GM12878 (cell line): Measurements from ENCODE around the gene CACNA2D1. TPM values are rescaled to one million over a fixed set of nuclear protein-coding genes. Genes with fewer than 3 reads are reported as not detected.

Experiments used
- CHD2 ChIP-seq: IDR thresholded peaks from 2 replicates; pipeline ENCODE4 v1.6.1; 2011; ENCODE audit warnings: low read depth, low read length, improper control_type of control experiment, borderline replicate concordance
- CREM ChIP-seq: IDR thresholded peaks from 2 replicates; pipeline ENCODE4 v1.6.1; 2014; ENCODE audit warnings: antibody characterized with exemption, low read depth
- E2F8 ChIP-seq: fragments of 450-650 bp; IDR thresholded peaks from 2 replicates; pipeline ENCODE4 v1.6.1; 2018; ENCODE audit warnings: mild to moderate bottlenecking, low read depth, moderate library complexity; ENCODE audit not compliant: partially characterized antibody
- ELK1 ChIP-seq: IDR thresholded peaks from 2 replicates; pipeline ENCODE4 v1.6.1; 2012; ENCODE audit warnings: low read depth, low read length, improper control_type of control experiment
- ETV6 ChIP-seq, 2 experiments: fragments of 450-650 bp in 1 of 2; IDR thresholded peaks in 1 of 2; conservative IDR thresholded peaks in 1 of 2; 2 replicates each; pipeline ENCODE4 v1.6.1; 2014; ENCODE audit warnings: antibody characterized with exemption in 1 of 2, borderline replicate concordance in 1 of 2, low read depth in 1 of 2, mild to moderate bottlenecking in 1 of 2, moderate library complexity in 1 of 2
- GABPA ChIP-seq: IDR thresholded peaks from 2 replicates; pipeline ENCODE4 v1.6.1; 2014; ENCODE audit warnings: antibody characterized with exemption, low read depth, mild to moderate bottlenecking, inconsistent platforms
- POLR2AphosphoS5 ChIP-seq: IDR thresholded peaks from 2 replicates; pipeline ENCODE4 v1.6.1; 2011; ENCODE audit warnings: mild to moderate bottlenecking, low read length, inconsistent platforms
- RCOR1 ChIP-seq: conservative IDR thresholded peaks from 2 replicates; pipeline ENCODE4 v1.6.1; 2012; ENCODE audit warnings: low read depth, low read length, improper control_type of control experiment
- RELB ChIP-seq: fragments of 450-650 bp; IDR thresholded peaks from 2 replicates; pipeline ENCODE4 v1.6.1; 2017; ENCODE audit warnings: low read depth, mild to moderate bottlenecking, moderate library complexity
- RFX5 ChIP-seq: IDR thresholded peaks from 2 replicates; pipeline ENCODE4 v1.6.1; 2011; ENCODE audit warnings: low read depth, low read length, improper control_type of control experiment
- SMAD5 ChIP-seq: IDR thresholded peaks from 2 replicates; pipeline ENCODE4 v1.6.1; 2016; ENCODE audit warnings: antibody characterized with exemption, low read depth
- SMARCA5 ChIP-seq: fragments of 450-650 bp; IDR thresholded peaks from 2 replicates; pipeline ENCODE4 v1.6.1; 2017; ENCODE audit warnings: mild to moderate bottlenecking
- SMC3 ChIP-seq: IDR thresholded peaks from 2 replicates; pipeline ENCODE4 v1.6.1; 2011; ENCODE audit warnings: low read length, improper control_type of control experiment, borderline replicate concordance
- SPI1 ChIP-seq: IDR thresholded peaks from 2 replicates; pipeline ENCODE4 v1.6.1; 2011; ENCODE audit warnings: low read depth, mild to moderate bottlenecking, low read length, moderate library complexity, borderline replicate concordance; ENCODE audit not compliant: insufficient read depth
- STAT1 ChIP-seq: fragments of 450-650 bp; conservative IDR thresholded peaks from 2 replicates; pipeline ENCODE4 v1.6.1; 2014; ENCODE audit warnings: antibody characterized with exemption, mild to moderate bottlenecking
- STAT3 ChIP-seq: IDR thresholded peaks from 2 replicates; pipeline ENCODE4 v1.6.1; 2011; ENCODE audit warnings: low read depth, low read length, improper control_type of control experiment
- SUPT20H ChIP-seq: IDR thresholded peaks from 2 replicates; pipeline ENCODE4 v1.6.1; 2011; ENCODE audit warnings: low read depth, mild to moderate bottlenecking, low read length, moderate library complexity, borderline replicate concordance; ENCODE audit not compliant: control insufficient read depth
- TCF7 ChIP-seq: IDR thresholded peaks from 2 replicates; pipeline ENCODE4 v1.6.1; 2014; ENCODE audit warnings: antibody characterized with exemption, borderline replicate concordance
- ZNF24 ChIP-seq: fragments of 450-650 bp; IDR thresholded peaks from 2 replicates; pipeline ENCODE4 v1.6.1; 2017; ENCODE audit warnings: antibody characterized with exemption, mild to moderate bottlenecking
- ZNF592 ChIP-seq: fragments of 450-650 bp; IDR thresholded peaks from 2 replicates; pipeline ENCODE4 v1.6.1; 2017; ENCODE audit warnings: mild to moderate bottlenecking, moderate library complexity
- polyA plus RNA-seq, 11 experiments: library from polyadenylated mRNA; depleted of rRNA in 4 of 11; unstranded in 6 of 11; stranded (reverse) in 5 of 11; fragments of >200 nt; fragmentation: Nextera tagmentation in 4 of 11; fragmentation: Illumina TruSeq in 1 of 11; extraction: Ambion mirVana in 4 of 11; extraction: Trizol in 1 of 11; gene quantifications; 1 replicate in 1 of 11; 2 replicates in 10 of 11; pipeline versions ENCODE4 v1.2.1 to v1.2.3, GENCODE V29; 2011 to 2016; ENCODE audit warnings: inconsistent platforms in 2 of 11, missing spikeins in 2 of 11, low read depth in 1 of 11
- total RNA-seq, 4 experiments: library from RNA; depleted of rRNA in 3 of 4; stranded (reverse); fragments of >200 nt in 3 of 4; fragmentation: Illumina TruSeq in 1 of 4; extraction: Trizol in 1 of 4; gene quantifications; 2 replicates each; pipeline versions ENCODE4 v1.2.1 to v1.2.3, GENCODE V29; 2013 to 2021

The CACNA2D1 gene
- total and polyA plus RNA-seq, 10 of the 15 experiments (the other 5 are each of a cell fraction or from before 2014, with no cell fraction given) = 0.14 to 14.8 (median 0.97) TPM

GRCh38 chr7:82080254-82080927 lies 363.2 kb downstream of the CACNA2D1 start (continued):
- TF ChIP-seq ZNF592 (no peak), SMC3 (no peak), TCF7 (no peak), CREM (no peak), STAT3 (no peak), RFX5 (no peak), E2F8 (no peak), RCOR1 (no peak), ETV6 (conservative IDR thresholded peaks at IDR 0.05 in 1 of 2, IDR thresholded peaks at IDR 0.05 in 1 of 2; ENCODE audit: borderline replicate concordance in 1 of 2, low read depth in 1 of 2) (no peak), SPI1 (no peak), CHD2 (no peak), POLR2AphosphoS5 (no peak), RELB (peak; percentile 59; the same call in 1 of the 2 replicates), GABPA (no peak), ZNF24 (no peak), SMAD5 (no peak), ELK1 (no peak), STAT1 (no peak), SUPT20H (no peak), SMARCA5 (0 out of 2 replicates have a peak, but pooled peaks have one; percentile 59)
